ENCODE results near the gene HMGCL. TPM values are rescaled to one million over a fixed set of nuclear protein-coding genes. Genes with fewer than 3 reads are reported as not detected.

Gene HMGCL
- total and polyA plus RNA-seq, 2 of the 13 experiments (the other 11 are each of a cell fraction or from before 2014, with no cell fraction given) = 21.3 to 41.4 TPM

GRCh38 chr1:23867895-23868556 is 42.8 kb upstream of the HMGCL start, which contains the start of gene FUCA1 (continued):
- TF ChIP-seq MTA3 (CRISPR knock-in tag; IDR thresholded peaks at IDR 0.05) (no peak), NFYB (CRISPR knock-in tag; IDR thresholded peaks at IDR 0.05) (peak; percentile 85), MED8 (CRISPR knock-in tag; IDR thresholded peaks at IDR 0.05; ENCODE audit: insufficient replicate concordance) (peak; percentile 72), CBX5 (CRISPR knock-in tag; IDR thresholded peaks at IDR 0.05; ENCODE audit: borderline replicate concordance) (peak; percentile 67; the same call in 1 of the 2 replicates), ZNF607 (CRISPR knock-in tag; IDR thresholded peaks at IDR 0.05; ENCODE audit: borderline replicate concordance) (peak; percentile 87), ZNF496 (CRISPR knock-in tag; IDR thresholded peaks at IDR 0.05; ENCODE audit: insufficient replicate concordance) (no peak), ELF3 (CRISPR knock-in tag; IDR thresholded peaks at IDR 0.05) (peak; percentile 87), KLF15 (CRISPR knock-in tag; IDR thresholded peaks at IDR 0.05; ENCODE audit: borderline replicate concordance) (peak; percentile 25; the same call in 1 of the 2 replicates), POLR2AphosphoS5 (IDR thresholded peaks at IDR 0.05; ENCODE audit: low read depth, low read length) (peak; percentile 52; the same call in 1 of the 2 replicates), PITX1 (CRISPR knock-in tag; IDR thresholded peaks at IDR 0.05) (no peak), RBAK (CRISPR knock-in tag; IDR thresholded peaks at IDR 0.05) (no peak), ZSCAN20 (CRISPR knock-in tag; IDR thresholded peaks at IDR 0.05; ENCODE audit: borderline replicate concordance) (no peak), MTA1 (CRISPR knock-in tag; IDR thresholded peaks at IDR 0.05; ENCODE audit: borderline replicate concordance) (peak; percentile 45; the same call in 1 of the 2 replicates), MAF1 (CRISPR knock-in tag; IDR thresholded peaks at IDR 0.05; ENCODE audit: borderline replicate concordance) (no peak; the same call in 1 of the 2 replicates), ZGPAT (CRISPR knock-in tag; IDR thresholded peaks at IDR 0.05) (peak; percentile 46; the same call in 1 of the 2 replicates), THYN1 (CRISPR knock-in tag; IDR thresholded peaks at IDR 0.05; ENCODE audit: borderline replicate concordance, low read depth) (no peak), HDAC2 (CRISPR knock-in tag; IDR thresholded peaks at IDR 0.05) (peak; percentile 30; the same call in 1 of the 2 replicates), USF2 (IDR thresholded peaks at IDR 0.05; ENCODE audit: low read depth, low read length) (no peak), USF2 (CRISPR knock-in tag; IDR thresholded peaks at IDR 0.05; ENCODE audit: borderline replicate concordance) (no peak), ZNF441 (CRISPR knock-in tag; IDR thresholded peaks at IDR 0.05; ENCODE audit: borderline replicate concordance) (peak; percentile 69; the same call in 1 of the 2 replicates), RAD21 (CRISPR knock-in tag; IDR thresholded peaks at IDR 0.05) (peak; percentile 68), ZNF468 (CRISPR knock-in tag; IDR thresholded peaks at IDR 0.05) (no peak)
- TF ChIP-seq, protein P1, sequence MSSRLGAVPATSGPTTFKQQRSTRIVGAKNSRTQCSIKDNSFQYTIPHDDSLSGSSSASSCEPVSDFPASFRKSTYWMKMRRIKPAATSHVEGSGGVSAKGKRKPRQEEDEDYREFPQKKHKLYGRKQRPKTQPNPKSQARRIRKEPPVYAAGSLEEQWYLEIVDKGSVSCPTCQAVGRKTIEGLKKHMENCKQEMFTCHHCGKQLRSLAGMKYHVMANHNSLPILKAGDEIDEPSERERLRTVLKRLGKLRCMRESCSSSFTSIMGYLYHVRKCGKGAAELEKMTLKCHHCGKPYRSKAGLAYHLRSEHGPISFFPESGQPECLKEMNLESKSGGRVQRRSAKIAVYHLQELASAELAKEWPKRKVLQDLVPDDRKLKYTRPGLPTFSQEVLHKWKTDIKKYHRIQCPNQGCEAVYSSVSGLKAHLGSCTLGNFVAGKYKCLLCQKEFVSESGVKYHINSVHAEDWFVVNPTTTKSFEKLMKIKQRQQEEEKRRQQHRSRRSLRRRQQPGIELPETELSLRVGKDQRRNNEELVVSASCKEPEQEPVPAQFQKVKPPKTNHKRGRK (CRISPR knock-in tag; IDR thresholded peaks at IDR 0.05) = peak; percentile 85; the same call in 1 of the 2 replicates
- TF ChIP-seq, protein P2, sequence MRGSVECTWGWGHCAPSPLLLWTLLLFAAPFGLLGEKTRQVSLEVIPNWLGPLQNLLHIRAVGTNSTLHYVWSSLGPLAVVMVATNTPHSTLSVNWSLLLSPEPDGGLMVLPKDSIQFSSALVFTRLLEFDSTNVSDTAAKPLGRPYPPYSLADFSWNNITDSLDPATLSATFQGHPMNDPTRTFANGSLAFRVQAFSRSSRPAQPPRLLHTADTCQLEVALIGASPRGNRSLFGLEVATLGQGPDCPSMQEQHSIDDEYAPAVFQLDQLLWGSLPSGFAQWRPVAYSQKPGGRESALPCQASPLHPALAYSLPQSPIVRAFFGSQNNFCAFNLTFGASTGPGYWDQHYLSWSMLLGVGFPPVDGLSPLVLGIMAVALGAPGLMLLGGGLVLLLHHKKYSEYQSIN (CRISPR knock-in tag; IDR thresholded peaks at IDR 0.05; ENCODE audit: borderline replicate concordance) = no peak
